ENCODE measurements around the gene GNG13.
"Not testable (repeated sequence)": the region's sequence is repeated elsewhere in the genome, so short reads cannot be mapped to it uniquely, and the experiment has no call there.

Gene GNG13

DNA sequence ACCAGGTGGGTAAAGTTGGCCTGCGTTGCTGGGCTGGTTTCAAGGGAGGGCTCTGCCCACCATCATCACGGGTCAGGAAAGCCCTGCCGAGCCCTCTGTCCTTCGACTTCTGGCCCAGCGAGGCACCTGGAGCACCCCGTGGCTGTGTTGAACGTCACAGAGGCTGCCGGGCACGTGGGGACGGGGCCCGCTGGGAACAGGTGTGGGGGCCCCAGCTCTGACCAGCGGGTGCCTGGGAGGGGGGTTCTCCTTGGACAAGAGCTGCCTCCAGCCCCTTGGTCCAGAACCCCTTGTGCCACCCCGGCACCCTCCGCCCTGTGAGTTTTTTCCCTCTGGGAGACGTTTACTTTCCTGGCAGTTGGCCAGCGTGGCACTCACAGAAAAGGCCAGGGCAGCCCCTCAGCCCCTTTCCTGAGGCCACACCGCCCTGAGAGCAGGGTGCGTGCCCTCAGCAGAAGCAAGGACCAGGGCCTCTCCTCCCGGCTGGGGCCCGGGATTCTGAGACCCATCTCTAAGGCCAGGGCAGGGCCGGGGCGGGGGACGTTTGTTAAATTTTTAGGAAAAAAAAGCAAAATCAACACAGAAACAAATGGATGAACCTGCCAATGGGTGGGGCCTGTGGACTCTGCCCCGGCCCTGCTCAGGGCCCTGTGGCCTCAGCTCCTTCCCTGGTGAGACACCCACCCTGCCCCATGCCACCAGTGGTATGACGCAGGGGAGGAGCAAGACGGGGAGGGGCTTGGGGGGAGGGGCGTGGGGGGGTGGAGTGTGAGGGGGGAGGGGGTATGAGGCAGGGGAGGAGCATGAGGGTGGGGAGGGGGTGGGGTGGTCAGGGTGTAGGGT is 31.3 kb upstream of the GNG13 start:
- no peak for DNase-seq

DNA sequence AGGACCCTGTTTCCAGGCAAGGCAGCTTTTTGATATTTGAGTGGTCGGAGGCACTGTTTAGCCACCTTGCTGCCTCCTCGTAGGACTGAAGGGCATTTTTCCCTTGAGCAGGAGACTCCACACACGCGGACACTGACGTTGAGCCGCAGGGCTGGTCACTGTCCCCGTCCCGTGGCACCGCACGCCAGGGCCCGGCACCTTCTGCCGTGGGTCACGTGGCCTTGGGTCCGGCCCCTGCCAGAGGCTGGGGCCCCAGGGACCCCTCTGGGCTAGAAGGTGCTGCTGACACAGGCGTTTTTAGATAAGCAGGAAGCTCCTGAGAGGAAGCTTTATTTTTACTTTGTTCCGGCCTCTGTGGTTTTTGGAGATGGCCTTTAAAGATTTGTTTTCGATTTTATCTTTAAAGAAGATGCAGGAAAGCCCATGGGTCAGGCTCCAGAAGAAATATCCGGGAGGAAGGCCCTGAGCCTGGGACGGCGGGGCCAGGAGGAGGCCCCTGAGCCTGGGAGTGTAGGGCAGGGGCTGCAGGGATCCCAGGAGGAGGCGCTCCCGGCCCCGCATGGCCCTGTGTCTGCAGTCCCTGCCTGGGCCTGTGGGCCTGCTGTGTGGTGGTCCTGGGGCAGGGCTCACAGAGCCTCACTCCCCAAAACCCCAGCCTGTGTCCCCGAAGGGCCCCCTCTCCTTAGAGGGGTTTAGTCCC is 30.5 kb upstream of the GNG13 start:
- DNase-seq: no peak

DNA sequence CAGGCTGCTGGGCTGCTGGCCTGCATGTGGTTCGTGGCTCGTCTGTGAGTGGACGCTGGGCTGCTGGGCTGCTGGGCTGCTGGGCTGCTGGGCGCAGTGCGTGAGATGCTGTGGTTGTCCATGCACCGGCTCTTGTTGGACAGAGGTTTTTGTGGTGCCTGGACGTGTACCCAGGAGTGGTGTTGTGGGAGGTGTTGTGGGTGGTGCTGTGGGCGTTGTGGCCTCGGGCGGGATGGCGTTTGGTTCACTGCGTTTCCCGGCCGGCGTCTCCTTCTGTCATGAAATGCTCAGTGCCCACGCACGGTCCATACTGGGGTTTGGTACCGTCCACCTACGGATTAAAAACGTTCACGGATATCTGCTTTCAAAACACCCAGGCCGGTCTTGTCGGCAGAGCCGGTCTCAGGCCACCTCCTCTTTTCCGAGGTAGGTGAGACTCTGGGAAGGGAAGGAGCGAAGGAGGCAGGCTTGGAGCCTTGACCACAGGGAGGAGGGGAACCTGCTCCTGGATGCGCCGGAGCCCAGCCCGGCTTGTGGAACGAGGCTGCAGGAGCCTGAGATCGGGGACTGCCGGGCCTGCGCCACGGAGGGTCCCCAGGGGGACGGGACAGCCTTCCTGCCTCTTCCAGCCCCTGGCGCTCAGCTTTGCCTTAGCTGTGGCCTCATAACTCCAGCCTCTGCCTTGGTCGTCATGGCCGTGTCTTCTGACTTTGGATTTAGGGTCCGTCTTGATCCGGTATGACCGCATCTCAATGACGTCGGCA is 29.8 kb upstream of the GNG13 start:
- DNase-seq: no peak

DNA sequence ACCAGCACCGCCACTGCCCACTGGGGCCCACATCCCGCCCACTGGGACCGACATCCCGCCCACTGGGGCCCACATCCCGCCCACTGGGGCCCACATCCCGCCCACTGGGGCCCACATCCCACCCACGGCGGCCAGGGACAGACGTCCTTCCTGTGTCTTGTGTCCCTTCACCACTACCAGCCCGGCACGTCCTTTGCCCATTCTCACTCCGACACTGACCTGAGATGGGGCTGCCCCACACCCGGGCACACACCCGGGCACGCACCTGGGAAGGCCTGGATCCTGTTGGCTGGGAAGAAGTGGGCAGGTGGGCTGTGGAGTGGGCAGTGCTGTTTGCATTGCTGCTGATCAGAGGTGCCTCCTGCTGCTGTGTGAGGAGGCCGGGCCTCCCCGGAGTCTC is 28.4 kb upstream of the GNG13 start:
- DNase-seq: no peak

DNA sequence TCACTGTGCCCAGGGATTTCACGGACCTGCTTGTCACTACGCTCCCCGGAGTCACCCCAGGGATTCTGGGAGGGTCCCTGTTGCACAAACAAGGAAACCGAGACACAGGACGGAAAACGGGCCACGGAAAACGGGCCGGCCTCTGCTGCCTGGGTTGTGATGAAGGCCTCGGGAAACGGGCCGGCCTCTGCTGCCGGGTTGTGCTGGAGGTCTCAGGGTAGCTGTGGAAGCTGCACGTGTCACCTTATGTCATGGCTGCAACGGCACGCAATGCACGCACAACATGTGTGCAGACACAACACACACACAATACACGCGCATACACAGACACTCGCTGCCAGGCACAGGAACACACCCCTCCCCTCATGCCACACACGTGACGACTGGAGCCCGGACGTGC is 27.0 kb upstream of the GNG13 start:
- DNase-seq: no peak

DNA sequence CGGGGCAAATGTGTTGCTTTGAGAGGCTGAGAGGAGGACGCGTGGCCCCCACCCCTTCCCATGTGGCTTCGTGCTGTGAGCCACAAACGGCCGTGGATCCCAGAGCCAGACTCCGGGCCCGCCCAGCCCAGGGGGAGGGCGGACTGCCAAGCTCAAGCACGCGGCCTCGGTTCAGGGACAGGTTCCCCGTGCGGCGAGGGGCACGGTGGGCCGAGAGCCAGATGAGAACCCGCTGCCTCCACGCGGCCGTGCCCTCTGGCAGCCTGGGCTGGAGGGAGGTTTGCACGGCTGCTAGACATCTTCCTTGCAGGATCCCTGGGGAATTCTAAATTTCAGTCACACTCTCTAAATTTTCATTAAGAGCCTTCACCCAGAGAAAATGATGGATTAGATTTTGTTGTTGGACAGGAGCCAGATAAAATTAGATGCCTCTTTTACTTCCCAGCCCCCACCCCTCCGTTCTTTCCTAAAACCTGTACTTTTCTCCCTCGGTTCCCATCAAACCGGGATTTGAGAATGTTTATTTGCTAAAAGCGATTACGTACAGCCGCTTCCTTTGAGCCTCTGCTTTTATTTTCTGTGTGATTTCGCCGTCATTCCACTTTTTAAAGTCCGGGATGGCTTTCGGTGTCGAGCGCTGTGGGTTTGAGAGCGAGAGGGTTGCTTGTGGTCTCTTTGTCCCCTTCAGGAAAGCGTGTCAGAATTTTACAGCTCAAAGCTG is 25.0 kb upstream of the GNG13 start:
- DNase-seq: no peak

DNA sequence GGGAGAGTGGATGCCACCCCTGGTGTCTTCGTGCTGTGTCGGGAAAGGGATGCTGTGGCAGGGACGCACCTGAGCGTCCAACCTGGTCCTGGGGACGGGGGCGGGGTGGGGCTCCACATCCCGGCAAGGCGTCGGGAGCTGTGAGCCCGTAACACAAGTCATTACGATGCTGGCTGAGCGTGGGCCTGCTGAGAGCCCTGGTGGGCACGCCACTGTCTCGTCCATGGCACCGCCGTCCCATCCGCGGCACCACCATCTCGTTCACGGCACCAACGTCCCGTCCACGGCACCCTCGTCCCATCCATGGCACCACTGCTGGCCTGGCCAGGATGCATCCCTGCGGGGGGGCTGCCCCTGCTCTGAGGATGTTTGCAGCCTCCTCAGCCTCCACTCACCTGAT is 24.1 kb upstream of the GNG13 start:
- no peak for DNase-seq

DNA sequence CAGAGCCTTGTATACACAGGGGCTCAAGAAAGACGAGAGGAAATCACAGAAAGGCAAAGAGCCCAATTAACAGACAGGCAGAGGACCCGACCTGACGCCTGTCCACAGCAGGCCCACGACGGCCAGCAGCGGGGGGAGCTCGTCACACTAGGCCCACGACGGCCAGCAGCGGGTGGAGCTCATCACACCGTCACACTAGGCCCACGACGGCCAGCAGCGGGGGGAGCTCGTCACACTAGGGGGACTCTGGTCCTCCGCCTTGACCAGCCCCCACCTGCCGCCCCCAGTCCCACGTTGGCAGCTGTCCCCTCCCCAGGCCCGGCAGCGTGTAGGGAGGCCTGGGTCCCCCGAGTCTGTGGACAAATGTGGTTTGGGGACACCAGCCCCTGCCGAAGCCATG is 23.7 kb upstream of the GNG13 start:
- DNase-seq: no peak

DNA sequence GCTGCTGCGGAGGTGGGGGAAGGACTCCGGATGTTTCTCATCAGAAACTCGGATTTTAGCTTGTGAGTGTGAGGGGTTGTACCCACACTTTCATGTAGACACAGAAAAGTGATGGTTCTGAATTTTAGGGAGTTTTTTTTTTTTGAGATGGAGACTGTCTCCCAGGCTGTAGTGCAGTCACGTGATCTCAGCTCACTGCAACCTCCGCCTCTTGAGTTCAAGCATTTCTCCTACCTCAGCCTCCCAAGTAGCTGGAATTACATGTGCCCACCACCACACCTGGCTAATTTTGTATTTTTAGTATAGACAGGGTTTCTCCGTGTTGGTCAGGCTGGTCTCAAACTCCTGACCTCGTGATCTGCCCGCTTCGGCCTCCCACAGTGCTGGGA is 22.4 kb upstream of the GNG13 start:
- no peak for DNase-seq

DNA sequence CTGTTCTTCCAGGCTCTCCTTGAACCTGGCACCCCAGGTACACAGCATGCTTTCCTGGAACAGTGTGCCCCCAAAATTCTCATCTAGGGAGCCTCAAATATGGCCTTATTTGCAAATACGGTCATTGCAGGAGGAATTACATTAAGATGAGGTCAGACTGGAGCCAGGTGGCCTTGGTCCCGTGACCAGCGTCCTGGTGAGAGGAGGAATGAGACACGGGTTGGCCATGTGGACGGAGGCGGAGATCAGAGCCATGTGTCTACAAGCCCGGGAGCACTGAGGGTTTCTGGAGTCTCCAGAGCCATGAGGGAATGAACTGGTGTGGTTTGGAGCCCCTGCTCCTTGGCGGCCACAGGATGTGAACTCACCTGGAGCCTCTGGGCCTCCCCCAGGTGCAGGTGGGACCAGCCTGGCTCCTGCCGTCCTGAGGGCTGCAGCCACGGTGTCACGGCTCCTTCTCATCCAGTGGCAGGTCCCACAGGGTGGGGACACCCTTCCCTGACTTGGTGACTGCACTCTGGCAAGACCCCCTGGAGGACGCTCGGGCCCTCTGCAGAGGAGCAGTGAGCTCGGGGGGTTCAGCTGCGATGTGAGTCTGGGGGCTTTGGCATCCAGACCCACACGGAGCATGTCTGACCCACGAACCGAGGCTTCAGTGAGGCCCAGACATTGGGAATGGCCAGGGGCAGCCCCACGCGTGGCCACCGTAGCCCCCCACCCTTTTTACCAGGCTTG is 21.8 kb upstream of the GNG13 start:
- DNase-seq: no peak

DNA sequence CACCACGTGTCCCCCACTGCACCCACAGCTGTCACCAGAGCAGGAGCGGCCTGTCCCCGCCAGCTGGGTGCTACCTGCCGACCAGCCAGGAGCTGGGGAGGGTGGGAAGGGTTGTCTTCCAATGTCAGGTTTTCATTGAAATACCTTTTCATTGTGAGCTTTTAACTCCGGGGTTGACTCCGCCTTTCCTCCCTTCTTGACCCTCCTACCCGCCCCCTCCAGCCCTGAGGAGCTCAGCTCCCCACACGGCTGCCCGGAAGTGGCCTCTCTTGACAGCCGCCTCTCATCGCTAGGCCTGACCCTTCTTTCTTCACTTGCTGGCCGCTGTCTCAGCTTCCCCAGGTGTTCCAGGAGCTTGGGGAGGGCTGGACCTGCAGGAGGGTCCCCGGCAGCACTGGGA is 21.2 kb upstream of the GNG13 start:
- no peak for DNase-seq

DNA sequence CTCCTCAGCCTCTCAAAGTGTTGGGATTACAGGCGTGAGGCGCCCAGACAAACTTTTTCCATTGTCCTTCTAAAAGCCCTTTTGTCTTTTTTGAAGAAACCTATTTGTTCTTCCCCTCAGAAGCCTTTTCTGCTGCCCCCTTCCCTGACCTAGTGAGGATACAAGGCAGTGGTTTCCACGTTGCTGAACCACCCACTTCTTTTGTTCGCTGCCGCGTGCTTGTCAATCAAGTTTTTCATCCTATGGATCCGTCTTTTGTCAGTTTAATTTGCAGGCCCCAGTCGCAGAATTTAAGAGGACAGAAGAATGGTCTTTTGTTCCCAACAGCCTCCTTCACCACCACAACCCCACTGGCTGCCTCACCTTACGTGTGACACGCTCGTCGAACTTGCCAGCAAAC is 20.2 kb upstream of the GNG13 start:
- no peak for DNase-seq

DNA sequence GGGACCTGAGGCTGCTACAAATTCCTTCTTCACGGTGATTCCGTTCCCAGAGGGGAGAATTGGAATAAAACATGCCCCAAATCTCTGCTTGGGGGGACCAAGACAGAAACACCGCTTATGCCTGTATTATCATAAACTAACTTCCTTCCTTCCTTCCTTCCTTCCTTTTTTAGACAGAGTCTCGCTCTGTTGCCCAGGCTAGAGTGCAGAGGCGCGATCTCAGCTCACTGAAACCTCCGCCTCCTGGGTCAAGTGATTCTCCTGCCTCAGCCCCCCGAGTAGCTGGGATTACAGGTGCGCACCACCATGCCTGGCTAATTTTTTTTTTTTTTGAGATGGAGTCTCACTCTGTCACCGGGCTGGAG is 19.5 kb upstream of the GNG13 start:
- DNase-seq: not testable (repeated sequence)

DNA sequence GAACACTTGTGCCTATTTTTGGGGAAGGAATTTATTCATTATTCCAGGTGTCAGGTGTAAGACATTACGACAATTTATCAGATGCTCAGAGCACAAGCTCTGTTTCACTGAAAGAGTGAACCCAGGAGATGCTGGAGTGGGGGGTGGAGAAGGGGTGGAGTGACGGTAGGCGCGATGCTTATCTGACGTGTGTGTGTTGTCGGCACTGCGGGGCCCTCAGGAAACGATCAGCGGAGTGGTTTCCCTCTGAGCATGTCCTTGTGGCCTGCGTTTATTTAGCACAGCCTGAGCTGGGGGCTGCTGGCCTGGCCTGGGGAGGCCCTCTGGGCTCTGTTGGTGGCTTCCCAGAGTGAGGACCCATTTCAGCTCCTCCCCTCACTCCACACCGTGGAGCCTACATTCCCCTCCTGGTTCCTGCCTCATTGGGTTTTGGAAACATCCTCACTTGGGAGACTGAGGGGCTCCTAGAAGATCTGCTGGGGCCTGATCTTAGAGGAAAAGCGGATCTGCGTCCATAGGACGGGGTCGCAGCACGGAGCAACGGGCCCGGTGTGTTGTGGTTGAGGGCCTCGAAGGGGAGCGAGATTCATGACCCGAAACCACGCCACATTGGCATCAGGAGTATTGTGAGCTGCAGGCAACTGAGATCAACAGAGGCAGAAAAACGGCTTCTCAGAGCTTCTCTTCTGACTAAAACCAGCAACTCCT is 19.0 kb upstream of the GNG13 start:
- DNase-seq: no peak

DNA sequence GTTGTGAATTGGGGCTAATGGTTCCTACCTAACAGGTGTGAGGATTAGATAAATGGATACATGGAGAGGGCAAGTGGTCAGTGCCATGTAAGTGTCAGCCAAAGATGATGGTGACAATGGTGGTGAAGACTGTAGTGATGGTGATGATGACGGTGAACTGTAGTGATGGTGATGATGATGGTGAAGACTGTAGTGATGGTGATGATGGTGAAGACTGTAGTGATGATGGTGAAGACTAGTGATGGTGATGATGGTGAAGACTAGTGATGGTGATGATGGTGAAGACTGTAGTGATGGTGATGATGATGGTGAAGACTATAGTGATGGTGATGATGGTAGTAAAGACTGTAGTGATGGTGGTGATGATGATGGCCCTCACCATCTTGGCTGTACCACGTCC is 18.1 kb upstream of the GNG13 start:
- no peak for DNase-seq

DNA sequence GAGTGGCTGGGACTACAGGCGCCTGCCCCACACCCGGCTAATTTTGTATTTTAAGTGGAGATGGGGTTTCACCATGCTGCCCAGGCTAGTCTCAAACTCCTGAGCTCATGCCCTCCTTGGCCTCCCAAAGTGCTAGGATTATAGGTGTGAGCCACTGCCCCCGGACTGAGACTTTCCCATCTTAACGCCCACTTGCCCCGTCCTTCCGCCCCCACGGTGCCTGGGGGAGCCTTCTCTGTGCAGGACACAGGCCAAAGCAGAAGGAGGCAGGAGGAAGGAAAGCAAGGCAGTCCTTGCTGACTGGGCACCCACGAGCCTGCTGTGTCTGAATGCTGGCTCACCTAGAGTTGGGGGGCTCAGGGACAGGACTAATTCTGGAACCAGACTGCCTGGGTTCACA is 17.6 kb upstream of the GNG13 start:
- no peak for DNase-seq

DNA sequence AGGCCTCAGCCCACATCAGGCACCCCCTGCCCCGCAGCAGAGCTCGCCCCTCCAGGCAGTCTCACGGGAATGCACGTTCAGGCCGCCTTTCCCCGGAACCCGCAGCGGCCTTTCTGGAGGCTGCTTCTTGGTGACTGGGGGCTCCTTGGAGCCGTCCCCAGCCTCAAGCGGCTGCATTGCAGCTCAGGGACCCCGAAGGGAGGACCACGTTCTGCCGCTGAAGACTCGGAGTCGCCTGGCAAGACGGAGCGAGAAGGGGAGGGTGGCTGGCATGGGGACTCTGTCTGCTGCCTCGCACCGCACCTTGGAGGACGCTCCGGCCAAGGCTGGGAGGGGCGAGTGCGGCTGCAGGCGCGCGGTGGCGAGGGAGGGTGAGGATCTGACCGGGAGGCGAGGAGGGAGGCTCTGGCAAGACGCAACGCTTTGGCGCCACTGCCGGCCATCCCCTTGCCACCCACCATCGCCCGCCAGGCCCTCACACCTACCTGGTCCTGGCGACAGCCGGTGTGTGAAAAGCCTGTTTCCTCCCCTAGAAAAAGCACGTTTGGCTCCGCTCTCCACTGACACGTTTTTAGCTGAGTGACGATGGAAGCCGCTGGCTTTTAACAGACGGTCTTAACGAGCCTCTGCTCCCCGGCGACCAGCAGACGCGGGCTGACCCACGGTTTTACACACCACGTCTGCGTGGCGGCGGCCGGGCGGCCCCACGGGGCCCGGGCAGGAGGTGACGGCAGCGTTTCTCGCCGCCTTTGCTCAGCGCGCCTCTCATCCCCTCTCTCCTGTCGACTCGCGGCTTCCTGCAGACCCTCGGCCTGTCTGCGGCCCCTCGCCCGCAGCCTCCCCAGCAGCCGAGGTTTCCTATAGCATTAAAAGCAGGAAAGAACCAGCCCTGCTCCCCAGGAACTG is 16.7 kb upstream of the GNG13 start:
- DNase-seq: no peak

DNA sequence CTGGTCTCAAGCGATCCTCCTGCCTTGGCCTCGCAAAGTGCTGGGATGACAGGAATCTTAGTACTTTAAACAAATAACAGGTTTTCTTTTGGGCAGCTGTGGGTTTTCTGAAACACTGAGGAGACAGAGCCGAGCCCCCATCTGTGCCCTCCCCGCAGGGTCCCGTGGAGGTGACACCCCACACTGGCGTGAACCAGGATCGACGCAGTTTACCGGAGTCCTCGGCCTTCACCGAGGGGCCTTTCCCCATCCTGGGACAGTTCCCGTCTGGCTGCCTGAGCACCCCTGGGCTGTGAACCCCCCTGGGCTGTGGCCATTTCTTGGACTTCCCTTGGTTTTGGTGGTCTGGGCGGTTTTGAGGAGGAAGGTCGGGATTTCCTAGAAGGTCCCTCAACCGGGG is 15.3 kb upstream of the GNG13 start:
- DNase-seq: no peak

DNA sequence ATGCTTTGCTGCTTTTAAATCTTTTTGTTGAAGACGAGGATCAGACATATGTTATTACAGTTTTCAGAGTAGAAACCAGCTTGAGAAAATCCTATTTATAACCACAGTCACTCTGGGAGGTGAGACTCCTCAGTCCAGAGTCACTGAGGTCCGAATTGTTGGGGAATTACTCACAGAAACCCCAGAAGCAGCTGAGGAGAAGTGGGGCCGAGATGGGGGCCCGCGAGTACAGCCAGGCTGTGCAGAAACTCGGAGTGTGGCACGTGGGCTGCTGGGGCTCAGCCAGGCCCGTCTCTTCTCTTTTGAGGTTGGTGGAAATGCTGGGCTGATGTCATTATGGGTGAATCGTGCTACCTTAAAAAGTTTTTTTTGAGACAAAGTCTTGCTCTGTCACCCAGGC is 14.4 kb upstream of the GNG13 start:
- no peak for DNase-seq

DNA sequence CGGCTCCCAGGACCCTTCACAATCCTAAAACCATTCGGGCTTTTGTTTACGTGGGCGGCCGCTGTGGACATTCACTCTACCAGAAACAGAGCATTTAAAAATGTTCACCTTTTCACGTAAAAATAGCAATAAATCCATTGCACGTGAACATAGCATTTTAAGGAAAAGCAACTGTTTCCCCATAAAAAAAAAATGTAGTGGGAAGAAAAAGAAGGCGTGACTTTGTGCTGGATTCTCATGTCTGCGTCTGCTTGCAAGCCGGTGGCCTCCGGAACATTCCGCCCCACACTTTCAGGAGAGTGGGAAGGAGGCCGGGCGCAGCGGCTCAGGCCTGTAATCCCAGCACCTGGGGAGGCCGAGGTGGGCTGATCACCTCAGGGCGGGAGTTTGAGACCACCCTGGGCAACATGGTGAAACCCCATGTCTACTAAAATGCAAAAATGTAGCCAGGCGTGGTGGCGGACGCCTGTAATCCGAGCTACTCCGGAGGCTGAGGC is 13.4 kb upstream of the GNG13 start:
- DNase-seq: no peak

Data from NCI-H510A (cell line).